KG1 (cell line): Measurements from ENCODE around the gene HSPA4.
"Not testable (repeated sequence)": the region's sequence is repeated elsewhere in the genome, so short reads cannot be mapped to it uniquely, and the experiment has no call there.

ENCODE experiments used
- DNase-seq: peaks from one replicate; lab custom pipeline; 2025; lab: John Stamatoyannopoulos, UW

The HSPA4 gene

DNA sequence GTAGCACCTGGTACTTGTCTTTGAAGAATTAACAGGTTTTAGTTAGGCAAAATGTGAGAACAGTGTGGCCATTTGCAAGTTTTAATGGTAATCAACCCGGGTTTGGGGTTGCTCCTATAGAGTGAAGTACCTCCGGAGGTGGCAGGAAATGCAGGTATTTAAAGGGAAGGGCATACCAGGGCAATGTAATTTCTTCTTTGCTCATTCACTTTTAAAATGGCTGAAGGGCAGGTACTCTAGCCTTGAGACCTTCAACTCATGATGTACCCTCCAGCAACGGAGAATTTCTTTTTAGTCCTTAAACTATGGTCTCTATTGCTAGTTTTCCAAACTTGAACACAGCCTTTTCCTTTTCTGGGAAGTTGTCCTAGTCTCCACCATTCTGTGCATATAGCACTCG is 1.3 kb upstream of the HSPA4 start:
- DNase-seq: no peak

GRCh38 chr5:133051061-133051541 is 712 bp upstream of the HSPA4 start:
- no peak for DNase-seq

GRCh38 chr5:133052317-133053175 is 733 bp downstream of the HSPA4 start:
- DNase-seq: no peak

- DNase-seq: no peak
These were observed 1.6 kb downstream of the HSPA4 start for GRCh38 chr5:133053448-133053847.

- DNase-seq: no peak
These were observed 3.1 kb downstream of the HSPA4 start for GRCh38 chr5:133054697-133055471.

DNA sequence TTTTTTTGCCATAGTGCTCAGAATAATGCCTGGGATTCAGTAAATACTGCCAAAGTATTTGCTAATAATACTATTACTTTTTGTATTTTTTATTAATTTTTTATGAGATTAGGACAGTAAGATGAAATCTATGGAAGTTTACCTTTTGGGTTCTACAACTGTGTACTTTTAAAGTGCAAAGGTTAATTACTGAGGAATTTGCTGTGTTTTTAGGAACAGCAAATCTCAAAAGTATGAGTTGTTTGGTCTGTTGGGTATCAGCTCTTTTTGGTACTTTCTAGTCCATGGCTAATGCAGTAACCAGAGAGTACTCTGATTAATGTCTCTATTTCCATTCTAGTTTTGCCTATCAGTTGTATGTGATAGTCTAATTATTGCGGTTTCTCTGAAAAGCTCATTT is 5.1 kb downstream of the HSPA4 start:
- DNase-seq: no peak

DNA sequence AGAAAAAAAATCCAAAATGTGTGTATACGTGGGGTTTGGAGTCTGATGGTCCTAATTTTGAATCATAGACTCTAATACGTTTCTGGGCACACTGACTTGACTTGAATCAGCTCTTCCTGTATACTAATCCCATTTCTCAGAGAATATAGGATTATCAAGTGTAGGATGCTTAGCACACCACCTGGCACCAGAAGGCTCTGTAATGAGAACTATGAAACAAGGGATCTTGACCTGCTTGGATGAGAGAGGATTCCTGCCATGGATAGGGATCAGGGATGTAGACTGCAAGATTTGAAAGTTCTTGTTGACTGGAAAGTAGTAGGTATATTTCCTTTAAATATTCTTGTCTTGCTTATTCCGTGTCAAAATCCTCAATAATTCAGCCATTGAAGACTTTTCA is 7.8 kb downstream of the HSPA4 start:
- no peak for DNase-seq

- DNase-seq: no peak
These were observed 10.5 kb downstream of the HSPA4 start for GRCh38 chr5:133062276-133062675.

- no peak for DNase-seq
These were observed 12.2 kb downstream of the HSPA4 start for GRCh38 chr5:133063965-133064364.

DNA sequence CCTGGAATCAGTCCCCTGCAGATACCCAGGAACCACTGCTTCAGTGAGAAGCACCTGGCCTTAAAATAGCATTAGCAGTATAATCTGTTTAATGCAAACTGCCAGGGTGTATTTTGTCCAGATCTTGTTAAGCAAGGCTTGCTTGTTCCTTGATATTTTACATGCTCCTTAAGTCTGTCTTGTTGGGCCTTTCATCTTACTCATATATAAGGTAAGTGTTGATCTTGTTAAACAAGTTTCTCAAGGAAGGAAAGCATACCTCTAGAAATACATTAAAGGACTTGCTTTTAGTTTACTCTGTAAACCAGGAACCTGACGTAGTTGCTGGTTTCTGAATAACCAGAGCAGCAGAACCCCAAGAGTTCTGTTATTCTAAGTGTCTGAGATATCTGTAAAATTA is 13.7 kb downstream of the HSPA4 start:
- DNase-seq: no peak

DNA sequence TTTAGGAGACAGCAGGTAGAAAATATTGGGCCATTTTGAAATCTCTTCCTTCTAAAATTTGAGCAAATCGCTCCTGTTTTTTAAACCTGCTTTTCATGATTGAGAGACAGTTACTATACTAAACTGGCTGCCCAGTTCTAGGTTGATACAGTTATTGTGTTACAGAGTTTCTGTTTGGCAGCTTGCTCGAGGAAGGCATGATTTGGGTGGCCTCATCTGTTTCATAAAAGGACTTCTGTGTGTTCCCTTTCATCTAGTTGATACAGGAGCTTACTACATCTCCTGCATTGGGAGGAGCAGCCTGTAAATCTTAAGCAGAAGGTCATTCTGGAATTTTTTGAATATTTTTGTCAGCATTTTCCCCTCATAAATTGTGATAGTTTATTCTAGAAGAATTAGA is 14.2 kb downstream of the HSPA4 start:
- DNase-seq: no peak

DNA sequence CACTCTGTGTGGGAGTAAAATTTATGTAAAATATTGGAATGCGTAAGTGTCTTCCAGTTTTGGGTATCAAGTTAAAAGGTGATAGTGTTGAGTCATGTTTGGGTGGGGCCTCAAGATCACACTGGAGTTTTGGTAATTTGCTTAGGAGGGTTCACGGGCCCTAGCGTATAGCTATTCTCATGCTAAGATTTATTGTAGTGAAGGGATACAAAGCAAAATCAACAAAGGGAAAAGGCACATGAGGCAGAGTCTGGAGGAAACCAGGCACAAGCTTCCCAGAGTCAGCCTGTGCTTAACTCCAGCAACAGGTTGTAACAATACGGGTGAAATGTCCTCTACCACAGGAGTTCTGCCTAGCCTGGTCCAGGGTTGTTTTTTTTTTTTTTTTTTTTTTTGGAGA is 20.2 kb downstream of the HSPA4 start:
- DNase-seq: no peak

DNA sequence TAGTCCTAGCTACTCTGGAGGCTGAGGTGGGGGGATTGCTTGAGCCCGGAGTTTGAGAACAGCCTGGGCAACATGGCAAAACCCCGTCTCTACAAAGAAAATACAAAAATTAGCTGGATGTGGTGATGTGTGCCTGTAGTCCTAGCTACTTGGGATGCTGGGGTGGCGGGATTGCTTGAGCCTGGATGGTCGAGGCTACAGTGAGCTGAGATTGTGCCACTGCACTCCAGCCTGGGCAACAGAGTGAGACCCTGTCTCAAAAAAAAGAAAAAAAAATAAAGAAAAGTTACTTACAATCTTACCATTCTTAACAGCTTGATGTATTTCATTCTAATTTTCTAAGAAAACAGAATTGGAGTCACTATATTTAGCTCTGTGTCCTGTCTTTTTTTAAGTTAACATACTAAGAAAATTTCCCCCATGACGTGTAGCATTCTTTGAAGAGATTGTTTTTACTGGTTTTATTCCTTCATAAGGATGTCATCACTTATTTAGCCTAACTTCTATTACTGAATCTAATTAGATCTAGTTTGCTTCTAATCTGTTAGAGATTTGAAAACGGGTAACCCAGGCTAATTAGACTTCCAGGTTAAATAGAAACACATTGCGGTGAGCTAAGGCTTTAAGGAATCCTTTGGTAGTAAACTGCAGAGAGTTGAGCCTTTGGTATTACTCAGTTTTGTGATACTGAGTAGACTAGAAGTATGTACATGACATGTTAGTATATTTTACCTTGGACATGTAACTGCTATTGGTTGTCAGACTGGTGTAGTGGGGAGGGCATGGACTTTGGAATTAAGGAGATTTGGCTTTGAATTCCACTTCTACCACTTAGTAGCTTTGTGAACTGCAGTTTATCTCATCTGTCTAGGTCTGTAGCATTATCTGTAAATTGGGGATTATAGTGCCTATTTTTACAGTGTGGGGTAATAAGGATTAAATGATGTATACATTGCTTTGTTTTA is 24.0 kb downstream of the HSPA4 start:
- DNase-seq: no peak

DNA sequence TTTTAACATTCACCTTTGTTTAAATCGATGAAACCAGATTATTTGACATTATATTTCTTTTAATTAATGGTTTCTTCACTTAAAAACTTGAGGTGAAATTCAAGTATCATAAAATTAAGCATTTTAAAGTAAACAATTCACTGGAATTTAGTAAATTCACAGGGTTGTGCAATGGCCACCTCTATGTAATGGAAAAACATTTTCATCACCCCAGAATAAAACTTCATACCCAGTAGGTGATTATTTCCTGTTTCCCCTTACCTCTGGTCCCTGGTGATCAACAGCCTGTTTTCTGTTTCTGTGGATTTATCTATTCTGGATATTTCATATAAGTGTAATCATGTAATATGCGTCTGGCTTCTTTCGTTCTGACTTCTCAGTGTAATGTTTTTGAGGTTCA is 27.2 kb downstream of the HSPA4 start:
- DNase-seq: no peak

- DNase-seq: no peak
These were observed 29.2 kb downstream of the HSPA4 start for GRCh38 chr5:133081036-133081435.

GRCh38 chr5:133081703-133082102 is 29.9 kb downstream of the HSPA4 start:
- no peak for DNase-seq

- no peak for DNase-seq
These were observed 30.3 kb downstream of the HSPA4 start for GRCh38 chr5:133082128-133082527.

DNA sequence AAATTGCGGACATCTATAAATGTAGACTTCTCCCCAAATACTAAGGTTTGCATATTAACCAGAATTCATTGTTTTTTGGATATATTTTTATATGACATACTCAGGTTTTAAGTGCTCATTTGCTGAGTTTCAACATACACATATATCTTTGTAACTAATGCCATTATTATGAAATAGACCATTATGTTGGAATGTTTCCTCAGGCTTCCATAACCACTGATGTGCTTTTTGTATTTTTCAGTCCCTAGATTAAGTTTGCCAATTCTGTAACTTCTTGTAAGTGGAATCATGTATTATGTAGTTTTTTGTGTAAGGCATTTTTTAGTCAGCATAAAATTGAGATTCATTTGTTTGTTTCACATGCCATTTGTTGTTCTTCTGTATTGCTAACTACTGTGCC is 32.1 kb downstream of the HSPA4 start:
- no peak for DNase-seq

DNA sequence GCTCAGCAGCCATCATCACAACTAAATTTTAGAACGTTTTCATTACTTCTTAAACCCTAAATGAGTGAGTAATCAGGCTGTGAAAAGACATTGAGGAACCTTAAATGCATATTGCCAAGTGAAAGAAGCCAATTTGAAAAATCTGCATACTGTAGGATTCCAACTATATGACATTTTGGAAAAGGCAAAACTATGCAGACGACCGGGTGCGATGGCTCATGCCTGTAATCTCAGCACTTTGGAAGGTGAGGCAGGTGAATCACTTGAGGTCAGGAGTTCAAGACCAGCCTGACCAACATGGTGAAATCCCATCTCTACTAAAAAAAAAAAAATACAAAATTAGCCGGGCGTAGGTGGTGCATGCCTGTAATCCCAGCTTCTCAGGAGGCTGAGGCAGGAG is 33.4 kb downstream of the HSPA4 start:
- DNase-seq: not testable (repeated sequence)

DNA sequence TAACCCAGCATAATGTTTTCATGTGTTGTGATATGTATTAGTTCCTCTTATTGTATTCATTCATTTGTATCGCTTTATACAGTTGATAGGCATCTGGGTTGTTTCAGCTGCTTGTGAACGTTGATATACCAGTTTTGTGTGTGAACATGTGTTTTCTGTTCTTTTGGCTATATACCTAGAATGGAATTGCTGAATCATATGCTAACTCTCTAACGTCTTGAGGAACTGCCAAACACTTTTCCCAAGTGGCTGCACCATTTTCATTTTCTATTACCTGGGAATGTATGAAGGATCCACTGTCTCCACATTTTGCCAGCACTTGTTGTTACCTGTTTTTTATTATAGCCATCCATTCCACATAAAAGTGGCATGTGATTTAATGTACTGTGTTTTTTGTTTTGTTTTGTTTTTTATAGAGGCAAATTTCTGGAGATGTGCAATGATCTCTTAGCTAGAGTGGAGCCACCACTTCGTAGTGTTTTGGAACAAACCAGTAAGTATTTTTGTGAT is 34.6 kb downstream of the HSPA4 start:
- no peak for DNase-seq

DNA sequence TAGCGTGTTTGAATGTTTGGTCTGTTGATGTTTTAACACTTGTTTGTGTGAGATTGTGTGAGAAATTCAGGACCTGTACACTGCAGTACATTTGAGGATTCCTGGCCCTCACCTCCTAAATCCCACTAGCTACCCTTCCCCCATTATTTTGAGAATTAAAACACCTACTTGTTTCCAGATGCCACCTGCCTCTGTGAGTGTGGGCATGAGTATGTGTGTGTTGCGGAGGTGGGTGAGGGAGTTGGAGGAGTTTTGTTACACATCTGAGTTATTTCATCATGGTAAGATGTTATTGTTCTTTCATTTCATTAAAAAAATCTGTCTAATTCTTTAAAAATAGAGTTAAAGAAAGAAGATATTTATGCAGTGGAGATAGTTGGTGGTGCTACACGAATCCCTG is 36.3 kb downstream of the HSPA4 start:
- DNase-seq: no peak

DNA sequence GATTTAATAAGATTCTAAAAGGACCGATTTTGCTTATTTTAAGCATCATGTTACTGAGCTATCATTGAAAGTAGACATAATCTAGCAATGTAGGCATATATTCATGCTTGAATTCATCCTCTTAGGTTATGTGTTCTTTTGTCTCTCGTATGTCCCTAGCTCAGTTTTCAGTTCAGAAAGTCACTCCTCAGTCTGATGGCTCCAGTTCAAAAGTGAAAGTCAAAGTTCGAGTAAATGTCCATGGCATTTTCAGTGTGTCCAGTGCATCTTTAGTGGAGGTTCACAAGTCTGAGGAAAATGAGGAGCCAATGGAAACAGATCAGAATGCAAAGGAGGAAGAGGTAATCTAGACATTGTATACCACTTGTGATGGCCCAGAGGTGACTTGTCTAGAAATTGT is 39.2 kb downstream of the HSPA4 start:
- DNase-seq: no peak
